GM19468 (cell line): ENCODE data around the gene FZD10.

Experiments
- ATAC-seq: cut with Tn5 transposase; IDR thresholded peaks from one replicate; pipeline ENCODE4 v1.9.1; 2021; ENCODE audit warnings: mild to moderate bottlenecking, moderate library complexity, moderate number of reproducible peaks; ENCODE audit not compliant: unreplicated experiment; ENCODE audit errors: extremely low read depth

Gene FZD10, protein sequence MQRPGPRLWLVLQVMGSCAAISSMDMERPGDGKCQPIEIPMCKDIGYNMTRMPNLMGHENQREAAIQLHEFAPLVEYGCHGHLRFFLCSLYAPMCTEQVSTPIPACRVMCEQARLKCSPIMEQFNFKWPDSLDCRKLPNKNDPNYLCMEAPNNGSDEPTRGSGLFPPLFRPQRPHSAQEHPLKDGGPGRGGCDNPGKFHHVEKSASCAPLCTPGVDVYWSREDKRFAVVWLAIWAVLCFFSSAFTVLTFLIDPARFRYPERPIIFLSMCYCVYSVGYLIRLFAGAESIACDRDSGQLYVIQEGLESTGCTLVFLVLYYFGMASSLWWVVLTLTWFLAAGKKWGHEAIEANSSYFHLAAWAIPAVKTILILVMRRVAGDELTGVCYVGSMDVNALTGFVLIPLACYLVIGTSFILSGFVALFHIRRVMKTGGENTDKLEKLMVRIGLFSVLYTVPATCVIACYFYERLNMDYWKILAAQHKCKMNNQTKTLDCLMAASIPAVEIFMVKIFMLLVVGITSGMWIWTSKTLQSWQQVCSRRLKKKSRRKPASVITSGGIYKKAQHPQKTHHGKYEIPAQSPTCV

DNA sequence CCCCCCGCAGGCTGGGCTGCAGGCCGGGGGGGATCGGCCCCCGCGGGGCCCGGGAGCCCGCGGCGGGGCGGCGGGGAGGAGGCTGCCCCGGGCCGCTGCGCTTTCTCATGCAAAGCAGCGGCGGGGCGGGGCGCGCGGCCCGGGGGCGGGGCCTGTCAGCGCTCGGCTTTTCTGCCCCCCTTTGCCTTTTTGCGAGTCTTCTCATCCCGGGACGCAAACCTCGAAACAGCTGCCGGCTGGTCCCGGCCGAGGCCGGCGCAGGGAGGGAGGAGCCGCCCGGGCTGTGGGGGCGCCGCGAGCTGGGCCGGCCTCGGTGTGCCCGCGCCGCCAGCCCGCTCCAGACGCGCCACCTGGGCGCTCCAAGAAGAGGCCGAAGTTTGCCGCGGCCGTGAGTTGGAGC, at the start of gene FZD10:
Gene FZD10 (plus strand): TSS at position 198 of the 400 bp plus-strand sequence. CDS start 479 bp downstream, outside the sequence.
- no peak for ATAC-seq

DNA sequence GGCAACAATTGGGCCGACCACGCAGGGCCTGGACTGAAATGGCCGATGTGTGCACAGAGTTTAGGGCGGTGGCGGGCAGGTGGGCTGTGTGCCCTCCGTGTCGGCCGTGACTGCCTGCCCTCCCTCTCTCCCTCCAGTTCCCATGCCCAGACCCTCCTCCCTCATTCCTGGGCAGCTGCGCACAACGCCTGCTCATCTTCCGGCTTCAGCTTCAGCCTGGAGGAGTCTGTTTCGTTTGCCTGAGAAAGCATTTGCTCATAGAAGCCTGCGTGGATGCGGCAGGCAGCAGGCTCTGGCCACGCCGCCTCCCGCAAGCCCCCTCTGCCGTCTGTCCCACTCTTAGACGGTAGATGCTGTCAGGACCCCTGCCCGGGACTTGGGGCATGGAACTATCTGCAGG, 47.3 kb upstream of the FZD10 start:
- no peak for ATAC-seq

DNA sequence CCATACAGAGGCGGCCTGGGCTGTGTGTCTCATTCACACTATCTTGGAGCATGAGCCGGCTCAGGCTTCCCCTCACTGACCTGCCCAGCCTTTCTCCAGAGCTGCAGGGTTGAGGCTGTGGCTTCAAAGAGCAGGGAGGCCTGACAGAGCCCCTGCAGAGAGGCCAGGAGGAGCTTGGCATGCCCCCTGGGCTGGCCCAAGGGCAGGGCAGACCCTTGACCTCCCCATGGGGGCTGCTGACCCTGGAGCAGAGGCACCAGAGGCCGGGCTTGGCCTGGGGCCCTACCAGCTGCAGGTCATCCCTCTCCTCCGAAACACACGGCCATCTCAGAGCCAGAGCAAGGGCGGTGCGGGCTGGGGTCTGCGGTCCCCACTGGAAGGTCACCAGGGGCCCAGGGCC, 46.6 kb upstream of the FZD10 start:
- no peak for ATAC-seq

DNA sequence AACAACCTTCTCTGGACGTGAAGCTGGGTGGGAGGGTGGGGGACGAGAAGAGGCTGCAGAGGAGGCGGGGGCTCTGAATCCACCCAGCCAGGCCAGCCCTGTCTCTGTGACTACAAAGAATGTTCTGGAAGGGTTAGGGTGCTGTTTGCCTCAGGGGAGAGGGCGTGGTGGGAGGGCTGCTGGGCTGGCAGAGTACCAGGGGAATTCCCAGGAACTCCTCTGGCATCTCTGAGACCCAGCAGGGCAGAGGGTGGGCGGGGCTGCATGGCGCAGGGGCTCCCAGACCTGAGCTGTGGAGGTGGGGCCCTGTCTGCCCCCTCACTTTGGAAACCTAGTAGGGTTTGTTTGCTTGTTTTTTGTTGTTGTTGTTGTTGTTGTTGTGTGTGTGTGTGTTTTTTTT, 45.5 kb upstream of the FZD10 start:
- no peak for ATAC-seq

DNA sequence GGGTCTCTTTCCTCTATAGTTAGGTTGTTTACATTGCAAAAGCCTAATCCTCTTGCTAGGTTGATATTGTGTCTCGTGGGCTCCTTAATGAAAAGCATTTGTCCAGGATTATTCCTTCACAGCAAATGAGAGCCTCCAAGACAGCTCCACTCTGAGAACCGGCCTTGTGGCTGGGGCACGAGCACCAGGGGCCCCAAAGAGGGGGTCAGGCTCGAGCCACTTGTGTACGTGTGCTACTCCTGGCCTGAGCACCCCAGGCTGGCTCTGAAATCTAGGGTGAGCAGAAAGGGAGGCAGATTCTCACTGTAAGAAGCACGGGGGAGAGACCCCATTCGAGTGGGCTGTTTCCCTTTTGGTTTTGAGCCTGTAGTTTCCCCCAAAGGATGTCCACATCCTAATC, 45.0 kb upstream of the FZD10 start:
- no peak for ATAC-seq

DNA sequence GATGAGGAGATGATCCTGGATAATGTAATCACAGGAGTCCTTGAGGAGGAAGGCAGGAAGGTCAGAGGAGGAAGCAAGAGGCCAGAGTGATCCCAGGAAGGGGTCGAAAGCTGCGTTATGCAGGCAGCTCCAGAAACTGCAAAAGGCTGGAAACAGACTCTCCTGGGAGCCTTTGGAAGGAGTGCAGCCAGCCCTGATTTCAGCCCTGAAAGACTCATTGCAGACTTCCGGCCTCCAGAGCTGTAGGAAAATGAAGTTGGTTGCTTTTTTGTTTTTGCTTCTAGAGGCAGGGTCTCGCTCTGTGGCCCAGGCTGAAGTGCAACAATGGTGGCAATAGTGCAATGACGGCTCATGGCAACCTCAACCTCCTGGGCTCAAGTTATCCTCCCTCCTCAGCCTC, 44.6 kb upstream of the FZD10 start:
- ATAC-seq: no peak

DNA sequence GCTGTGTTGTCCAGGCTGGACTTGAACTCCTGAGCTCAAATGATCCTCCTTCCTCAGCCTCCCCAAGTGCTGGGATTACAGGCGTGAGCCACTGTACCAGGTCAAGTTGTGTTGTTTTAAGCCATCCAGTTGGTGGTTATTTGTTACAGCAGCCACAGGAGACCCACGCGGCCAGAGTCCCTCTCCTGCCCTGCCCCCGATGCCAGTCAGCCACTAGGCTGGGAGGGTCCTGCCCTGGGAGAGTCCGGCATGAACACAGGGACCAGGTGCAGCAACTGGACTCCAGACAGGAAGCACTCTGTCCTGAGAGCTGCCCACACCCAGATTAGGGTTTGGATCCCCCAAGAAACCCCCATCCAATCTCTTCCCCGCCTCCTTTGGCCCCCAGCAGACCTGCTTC, 44.1 kb upstream of the FZD10 start:
- no peak for ATAC-seq

DNA sequence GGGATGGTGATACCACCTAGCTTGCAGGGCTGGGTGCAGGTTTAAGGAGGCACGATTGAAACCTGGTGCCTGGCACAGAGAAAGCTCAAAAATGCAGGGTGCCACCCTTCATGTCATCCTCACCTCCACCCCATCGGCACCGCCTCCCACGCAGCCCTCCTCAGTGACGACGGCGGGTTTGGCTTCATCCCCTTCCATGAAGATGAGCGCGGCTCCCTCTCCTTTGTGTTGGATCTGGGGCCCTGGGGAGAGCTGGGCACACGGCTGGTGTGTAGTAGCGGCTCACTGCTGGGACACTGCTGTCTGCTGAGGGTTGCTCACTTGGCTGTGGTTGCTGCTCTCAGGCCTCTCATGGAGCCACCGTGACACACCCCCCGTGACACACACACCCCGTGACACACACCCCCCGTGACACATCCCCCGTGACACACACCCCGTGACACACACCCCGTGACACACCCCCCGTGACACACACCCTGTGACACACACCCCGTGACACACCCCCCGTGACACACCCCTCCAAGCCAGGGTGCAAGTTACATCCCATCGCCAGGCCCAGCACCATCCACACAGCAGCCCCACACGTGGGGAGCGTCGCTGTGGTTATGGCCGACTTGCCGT, 42.9 kb upstream of the FZD10 start:
- no peak for ATAC-seq

DNA sequence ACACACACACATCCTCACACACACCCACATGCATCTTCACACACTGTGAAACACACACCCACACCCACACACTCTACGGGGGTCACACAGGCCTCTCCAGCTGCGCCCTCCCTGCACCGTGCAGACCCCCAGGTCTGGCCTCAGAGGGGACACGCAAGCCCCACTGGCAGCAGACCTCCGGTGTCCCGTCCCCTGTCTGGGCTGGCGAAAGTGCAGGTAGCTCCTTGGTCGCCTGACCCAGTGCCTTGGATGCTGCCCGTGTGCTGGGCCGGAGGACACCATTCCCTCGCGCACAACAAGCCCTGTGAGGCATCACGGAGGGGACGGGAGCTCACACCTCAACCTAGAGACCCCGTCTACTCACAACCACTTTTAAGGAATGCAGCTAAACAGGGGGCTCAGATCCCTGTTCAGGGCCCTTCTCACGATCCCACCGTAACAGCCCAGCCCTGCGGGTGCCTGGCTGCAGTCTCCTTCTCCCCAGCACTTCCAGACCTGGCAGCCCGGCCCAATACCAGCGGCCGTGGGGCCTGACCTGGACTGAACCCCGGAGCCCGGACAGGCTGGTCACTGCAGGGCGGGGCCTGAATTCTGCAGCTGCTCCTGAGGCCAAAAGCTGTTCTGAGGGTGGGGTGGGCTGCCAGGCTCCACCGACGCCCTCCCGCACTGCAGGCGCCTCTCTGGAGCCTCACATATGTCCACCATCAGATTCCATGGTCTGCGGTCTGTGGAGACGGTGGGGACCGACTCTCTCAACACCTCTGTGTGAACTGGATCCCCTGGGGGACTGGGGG, 42.1 kb upstream of the FZD10 start:
- no peak for ATAC-seq

DNA sequence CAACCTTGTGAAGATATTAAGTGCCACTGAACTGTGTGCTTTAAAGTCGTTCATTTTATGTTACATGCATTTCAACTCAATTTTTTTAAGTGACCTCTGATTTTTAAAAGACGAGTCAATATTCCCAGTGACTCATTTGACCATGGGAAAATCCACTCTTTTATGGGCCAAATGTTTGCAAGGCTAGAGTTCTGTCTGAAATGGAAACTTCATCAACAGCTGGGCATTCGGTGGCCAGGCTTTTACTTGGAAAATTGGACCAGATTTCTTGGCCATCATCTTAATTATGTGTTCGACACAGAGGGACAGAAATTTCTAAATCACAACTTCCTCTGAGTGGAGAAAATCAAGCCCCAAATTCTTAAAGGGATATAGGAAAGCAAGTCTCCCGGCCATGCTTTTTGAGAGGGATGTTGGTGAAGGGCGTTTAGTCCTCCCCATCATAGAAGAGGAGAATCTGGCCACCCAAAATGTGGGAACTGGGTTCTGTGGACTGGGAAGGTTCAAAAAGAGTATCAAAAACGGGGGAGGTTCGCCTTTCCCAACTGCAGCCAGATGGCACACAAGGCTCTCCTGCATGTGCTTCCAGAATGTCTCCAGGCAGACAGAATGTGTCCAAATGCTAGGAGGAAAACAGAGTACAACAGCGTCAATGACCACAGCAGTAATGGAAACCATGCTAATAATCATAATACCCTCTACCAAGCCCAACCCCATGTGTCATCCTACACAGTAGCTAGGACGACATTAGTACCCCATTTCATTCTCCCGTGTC, 40.9 kb upstream of the FZD10 start:
- no peak for ATAC-seq

DNA sequence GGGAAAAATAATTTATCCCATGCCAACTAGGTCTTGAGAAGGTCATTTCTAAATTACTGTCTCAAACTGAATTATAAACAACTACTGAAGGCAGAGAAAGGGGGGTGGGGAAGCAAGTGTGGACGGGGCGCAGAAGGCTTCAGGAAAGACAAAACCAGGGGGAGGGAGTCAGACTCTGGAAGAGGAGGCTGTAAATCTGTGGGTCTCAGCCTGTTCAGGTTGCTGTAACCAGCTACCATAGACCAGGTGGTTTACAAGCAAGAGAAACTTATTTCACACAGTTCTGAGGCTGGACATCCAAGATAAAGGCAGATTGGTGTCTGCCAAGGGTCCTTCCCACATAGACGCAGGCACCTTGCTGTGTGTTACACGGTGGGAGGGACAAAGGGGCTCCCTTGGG, 39.9 kb upstream of the FZD10 start:
- no peak for ATAC-seq

DNA sequence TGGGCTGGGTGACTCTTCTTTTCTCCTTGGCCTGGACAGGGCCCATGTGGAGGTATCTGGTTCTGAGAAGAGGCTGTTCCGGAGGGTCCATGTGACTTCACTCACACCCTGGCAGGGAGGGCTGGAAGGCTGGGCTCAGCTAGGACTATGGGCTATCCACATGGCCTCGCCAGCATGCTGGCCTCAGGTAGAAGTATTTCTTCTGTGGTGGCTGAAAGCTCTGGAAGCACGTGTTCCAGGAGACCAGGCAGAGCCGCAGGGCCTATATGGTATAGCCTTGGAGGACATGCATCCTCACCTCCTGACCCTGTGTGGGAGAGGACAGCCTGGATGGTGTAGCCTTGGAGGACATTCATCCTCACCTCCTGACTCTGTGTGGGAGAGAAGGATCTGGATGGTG, 38.2 kb upstream of the FZD10 start:
- ATAC-seq: no peak

DNA sequence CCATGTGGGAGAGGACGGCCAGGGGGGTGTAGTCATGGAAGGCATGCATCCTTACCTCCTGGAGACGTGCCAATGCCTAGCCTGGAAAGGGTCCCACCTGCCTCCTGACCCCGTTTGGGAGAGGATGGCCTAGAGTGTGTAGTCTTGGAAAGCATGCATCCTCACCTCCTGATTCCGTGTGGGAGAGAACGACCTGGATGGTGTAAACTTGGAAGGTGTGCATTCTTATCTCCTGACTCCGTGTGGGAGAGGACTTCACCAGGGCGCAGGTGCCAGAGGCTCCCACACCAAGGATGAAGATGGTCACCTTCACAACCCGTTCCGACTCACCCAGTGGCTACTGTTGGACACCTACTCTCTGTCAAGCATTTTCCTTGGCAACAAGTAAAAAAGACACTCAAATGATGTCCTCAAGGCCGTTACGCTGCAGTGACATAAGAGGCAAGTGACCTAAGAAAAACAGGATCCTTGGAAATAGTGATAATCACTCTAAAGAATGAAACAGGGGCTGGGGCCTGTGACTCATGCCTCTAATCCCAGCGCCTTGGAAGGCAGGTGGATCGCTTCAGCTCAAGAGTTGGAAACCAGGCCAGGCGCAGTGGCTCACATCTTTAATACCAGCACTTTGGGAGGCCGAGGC, 37.5 kb upstream of the FZD10 start:
- no peak for ATAC-seq

DNA sequence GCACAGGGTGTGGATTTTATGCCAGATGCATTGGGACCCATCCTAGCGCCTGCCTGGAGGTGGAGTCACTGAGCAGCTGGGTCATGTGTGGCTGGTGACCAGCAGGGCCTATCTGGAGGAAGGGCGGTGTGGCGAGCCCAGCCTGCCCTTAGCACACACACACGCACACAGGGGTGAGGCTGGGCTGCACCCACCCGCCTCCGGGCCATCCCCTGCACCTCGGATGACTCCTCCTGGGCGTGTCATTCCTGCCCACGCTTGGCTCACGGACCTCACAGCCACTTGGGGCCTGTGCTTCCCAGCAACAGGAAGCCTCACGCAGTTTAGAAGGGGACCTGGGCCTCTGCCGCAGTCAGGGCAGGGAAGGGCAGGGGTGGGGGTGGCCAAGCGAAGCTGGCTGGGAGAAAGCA, 36.2 kb upstream of the FZD10 start:
- ATAC-seq: no peak

DNA sequence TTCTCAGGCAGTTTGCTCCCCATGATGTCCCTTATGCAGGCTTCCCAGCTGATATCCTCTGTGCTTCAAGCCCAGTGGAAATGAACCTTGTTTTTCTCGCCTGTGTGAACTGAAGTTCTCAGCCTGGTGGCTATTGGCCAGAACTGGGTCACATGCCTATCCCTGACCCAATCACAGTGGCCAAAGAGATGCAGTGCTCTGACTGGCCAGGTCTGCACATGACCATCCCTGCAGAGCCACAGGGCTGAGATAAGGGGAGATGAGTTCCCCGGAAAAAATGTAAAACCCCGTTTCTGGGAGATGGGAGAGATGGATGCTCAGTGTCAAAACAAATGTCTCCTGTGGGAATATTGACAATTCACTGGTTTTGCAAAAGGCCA, 34.7 kb upstream of the FZD10 start:
- no peak for ATAC-seq

DNA sequence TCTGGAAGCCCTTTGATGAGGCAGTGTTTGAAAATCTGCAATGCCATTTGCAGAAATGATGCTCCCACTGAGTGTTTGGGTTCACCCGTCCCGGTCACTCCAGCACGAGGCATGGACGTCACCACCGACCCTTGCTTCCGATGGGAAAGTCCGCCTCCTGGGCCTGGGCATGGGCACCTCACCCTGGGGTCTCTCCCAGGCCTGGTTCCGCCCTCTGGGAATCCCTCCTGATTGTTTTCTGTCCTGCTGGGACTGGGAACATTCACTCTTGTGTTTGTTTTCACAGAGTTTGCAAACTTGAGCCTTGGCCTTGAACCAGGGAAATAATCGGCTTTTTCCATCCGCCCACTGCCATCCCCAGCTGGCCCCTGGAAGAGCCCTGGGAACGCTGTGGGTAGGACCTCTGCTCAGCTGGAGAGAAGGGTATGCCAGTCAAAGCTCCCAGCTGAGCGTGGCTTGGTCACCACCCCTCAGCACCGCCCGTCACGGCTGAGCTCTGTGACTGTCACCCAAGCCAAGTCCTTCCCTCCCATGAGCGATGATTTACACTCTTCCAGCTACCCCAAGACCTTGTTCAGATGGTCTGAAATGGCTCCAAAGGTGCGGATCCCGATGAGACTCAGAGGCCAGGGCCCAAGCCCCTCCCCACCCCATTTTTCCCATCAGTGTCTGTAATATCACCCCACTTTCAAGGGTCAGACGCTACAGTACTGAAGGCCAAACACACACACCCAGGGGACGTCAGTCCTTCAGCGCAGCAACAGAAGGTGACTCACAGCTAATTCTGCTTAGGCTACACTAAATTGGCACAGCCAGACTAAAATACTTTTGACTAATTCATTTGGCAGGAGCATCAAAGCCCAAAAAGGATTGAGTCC, 34.1 kb upstream of the FZD10 start:
- no peak for ATAC-seq

DNA sequence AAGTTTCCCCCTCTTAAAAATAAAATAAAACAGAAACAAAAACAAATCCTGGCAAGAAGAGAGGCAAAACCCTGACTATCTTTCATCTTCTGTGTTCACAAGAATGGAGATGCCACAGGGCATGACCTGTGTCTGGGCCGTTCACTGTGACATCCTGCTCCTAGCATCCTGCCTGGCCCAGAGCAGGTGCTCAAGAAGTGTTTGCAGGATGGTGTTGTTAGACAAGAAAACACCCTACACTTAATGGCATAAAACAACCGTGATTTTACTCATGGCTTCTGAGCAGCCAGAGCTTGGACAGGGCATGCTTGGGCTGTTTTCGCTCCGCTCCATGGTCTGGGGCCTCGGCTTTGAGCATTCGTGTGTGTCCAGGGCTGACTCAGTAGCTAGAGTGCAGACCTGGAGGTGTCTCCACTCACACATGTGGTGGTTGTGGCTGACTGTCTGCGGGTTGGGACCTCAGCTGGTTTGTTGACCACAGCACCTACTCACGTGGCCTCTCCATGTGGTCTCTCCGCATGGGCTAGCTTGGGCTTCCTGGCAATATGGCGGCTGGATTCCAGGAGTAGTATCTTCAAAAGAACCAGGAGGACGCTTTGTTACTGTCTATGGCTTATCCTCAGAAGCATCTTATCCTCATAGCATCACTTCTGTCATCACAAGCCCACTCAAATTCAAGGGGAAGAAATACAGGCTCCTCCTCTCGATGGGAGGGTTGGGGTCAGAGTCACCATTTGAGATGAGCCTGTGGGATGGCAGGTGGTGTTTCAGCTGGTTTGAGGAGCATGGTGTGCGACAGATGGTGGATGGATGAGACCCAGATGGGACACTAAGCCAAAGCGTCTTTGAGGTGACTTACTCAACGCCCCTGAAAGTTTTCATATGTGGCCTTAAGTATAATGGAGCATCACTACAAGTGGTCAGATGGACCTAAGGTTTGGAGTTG, 33.2 kb upstream of the FZD10 start:
- no peak for ATAC-seq

DNA sequence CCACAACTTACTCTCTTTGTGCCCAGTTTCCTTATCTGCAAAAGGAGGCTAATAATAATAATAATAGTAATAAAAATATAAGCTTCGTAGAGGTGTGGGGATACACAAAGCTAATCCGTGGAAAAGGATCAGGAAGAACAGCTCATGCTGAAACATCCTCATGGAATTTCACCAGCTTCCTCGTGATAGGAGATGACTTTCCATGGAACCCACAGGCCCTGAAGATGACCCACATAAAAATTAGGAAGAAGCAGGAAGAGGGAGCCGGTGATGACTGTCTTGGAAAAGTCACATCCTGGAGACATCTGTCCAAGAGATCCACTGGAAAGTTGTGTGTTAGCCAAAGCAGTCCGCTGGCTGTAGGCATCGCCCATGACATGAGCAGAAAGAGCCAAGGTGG, 31.9 kb upstream of the FZD10 start:
- ATAC-seq: no peak
